SHP77 treated with DMSO at 0.1 percent for 48 hours (cell line): ENCODE data around the gene EEFSEC.

Experiments used
- DNase-seq: peaks from one replicate; lab custom pipeline; 2025; lab: John Stamatoyannopoulos, UW

EEFSEC gene

GRCh38 chr3:128242818-128243601, 89.7 kb downstream of the EEFSEC start:
- no peak for DNase-seq

GRCh38 chr3:128243602-128244504, 90.6 kb downstream of the EEFSEC start:
- DNase-seq = no peak

DNA sequence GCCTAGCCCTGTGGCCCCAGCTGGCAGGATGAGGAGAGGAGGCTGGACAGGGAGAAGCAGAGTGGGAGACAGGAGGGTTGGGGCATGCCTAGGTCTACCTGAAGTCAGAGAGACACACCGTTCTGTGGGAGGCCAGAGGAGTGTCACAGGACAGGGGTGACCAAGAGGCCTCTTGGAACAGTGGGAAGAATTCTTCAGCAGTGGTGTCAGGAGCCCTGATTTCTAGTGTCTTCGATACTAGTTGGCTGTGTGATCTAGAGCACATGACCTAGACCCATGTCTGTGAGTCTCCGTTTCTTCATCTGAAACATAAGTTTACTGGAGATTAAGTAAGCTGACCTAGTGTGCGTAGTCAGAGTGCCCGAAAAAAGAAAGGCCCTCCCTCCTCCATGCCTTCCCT, 92.2 kb downstream of the EEFSEC start:
- DNase-seq = no peak

- DNase-seq = no peak
Observed at GRCh38 chr3:128247666-128248409, 94.6 kb downstream of the EEFSEC start.

- no peak for DNase-seq
Observed at GRCh38 chr3:128252083-128252482, 98.8 kb downstream of the EEFSEC start.

- no peak for DNase-seq
Observed at GRCh38 chr3:128253150-128253549, 99.9 kb downstream of the EEFSEC start.

- DNase-seq = no peak
Observed at GRCh38 chr3:128254066-128254590, 100.8 kb downstream of the EEFSEC start.

- no peak for DNase-seq
Observed at GRCh38 chr3:128254967-128255366, 101.7 kb downstream of the EEFSEC start.

GRCh38 chr3:128256131-128256530, 102.8 kb downstream of the EEFSEC start:
- DNase-seq = no peak

- no peak for DNase-seq
Observed at GRCh38 chr3:128257632-128258031, 104.4 kb downstream of the EEFSEC start.

- no peak for DNase-seq
Observed at GRCh38 chr3:128260275-128260674, 107.0 kb downstream of the EEFSEC start.

- DNase-seq = no peak
Observed at GRCh38 chr3:128262457-128262856, 109.2 kb downstream of the EEFSEC start.

DNA sequence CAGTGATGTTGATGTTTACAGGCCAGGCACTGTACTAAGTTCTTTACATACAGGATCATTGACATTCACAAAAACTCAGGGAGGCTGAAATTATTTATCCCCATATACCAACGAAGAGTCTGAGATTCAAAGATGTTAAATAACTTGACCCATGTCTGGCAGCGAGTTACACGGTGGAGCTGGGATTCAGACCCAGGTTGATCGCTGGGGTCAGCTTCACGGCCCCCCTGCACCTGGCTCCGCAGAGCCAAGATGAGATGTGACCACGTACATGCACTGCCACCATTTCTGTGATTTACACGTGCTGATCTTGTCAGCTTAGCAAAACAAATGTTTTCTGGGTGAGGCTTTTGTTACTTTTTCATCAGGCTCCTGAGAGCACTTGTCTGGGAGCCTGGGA, 109.8 kb downstream of the EEFSEC start:
- no peak for DNase-seq

DNA sequence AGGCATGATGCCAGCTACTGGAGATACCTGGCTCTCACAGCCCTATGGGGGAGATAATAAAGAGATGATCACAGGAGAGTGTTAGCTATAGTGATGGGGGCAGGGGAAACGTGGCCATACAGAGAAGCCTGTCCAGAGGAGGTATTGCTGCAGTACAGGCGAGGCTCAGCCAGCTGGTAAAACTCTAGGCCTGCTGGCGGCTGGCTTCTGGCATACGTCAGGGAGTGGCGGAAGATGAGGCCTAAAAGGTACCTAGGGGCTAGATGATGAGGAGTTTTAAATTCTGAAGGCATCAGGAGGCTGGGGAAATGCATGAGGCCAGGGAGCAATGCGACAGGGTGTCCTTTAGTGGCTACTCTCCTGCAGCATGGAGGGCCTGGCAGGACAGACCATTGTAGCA, 110.7 kb downstream of the EEFSEC start:
- no peak for DNase-seq

DNA sequence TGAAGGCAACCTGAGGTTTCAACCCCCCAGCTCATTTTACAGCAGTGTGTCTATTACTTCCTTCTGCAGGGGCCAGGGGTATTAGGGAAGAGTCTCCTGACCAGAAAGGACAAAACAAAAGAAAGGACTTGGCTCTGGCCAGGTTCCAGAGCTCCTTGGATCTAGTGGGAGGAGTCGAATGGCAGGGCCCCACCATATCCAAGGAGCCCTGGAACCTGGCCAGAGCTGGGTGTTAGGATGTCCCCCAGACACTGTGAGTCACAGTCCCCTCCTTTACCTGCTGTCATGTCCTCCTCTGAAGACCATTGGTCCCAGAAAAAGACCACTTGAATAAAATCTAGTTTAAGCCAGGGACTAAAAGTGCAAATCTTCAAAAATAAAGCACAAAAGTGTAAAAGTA, 113.2 kb downstream of the EEFSEC start:
- DNase-seq = no peak

DNA sequence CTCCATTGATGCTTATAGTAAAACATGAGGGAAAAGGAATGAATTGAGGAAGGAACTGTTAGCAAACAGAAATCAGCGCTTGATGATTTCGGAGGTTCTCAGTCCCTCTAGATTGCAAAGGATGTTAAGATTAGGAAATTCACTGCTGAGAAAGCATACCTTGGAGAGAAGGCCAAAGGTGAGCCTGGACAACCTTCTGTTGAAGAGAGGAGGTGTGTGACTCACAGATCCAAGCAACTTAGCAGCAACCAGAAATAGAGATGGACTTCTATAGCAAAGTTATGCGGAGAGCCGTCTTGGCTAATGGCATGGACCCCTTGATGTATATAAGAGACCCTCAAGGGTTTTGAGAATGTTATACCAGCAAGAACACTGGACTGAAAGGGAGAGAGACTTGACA, 114.3 kb downstream of the EEFSEC start:
- DNase-seq = no peak

DNA sequence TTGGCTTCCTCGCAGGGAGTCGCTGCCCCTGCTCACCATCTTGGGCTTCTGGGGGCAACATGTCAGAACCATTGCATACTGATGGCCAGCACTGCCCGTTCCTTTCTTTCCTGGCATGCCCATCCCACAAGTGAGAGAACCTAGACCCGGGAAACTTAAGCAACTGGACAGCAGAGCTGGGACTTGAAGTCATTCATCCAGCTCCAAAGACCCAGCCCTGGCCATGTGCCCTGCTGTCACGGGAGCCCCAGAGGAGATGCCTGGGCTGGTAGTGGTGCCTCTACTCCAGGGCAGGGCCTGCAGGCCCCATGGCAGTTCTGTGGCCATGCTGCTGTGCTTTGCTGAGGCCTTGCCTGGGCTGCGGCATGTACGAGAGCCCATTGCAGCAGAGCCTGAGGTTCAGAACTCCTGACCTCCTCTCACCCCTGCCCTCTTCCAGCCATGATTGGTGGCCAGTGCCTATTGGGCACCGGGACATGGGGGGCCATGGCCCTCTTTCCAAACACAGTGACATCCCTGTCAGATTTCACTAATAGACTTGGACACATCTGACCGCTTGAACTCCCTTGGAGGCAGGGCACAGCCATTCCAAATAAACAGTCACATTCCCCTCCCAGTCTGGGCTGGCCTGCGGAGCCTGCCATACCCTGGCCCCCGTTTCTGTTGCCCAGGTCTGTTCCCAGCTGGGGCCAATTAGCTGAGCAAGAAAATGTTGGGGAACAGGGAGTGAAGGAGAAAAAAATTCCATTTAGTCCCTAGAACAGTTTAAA, 115.9 kb downstream of the EEFSEC start:
- no peak for DNase-seq

- DNase-seq = no peak
Observed at GRCh38 chr3:128269796-128270195, 116.5 kb downstream of the EEFSEC start.

- no peak for DNase-seq
Observed at GRCh38 chr3:128270559-128271492, 117.5 kb downstream of the EEFSEC start.
